ENCODE measurements around the gene PDE6G.

Gene PDE6G

GRCh38 chr17:81693509-81694210 lies 37.3 kb upstream of the PDE6G start:
- no peak overlapping the region for H3K4me3 ChIP-seq (ENCODE audit: low read depth, low read length)
- no peak for DNase-seq (ENCODE audit: low read depth)
- peak; percentile 24 for TF ChIP-seq CTCF (conservative IDR thresholded peaks at IDR 0.05; ENCODE audit: low read depth, low read length)

- H3K4me3 ChIP-seq (ENCODE audit: low read depth, low read length), result no peak overlapping the region
- DNase-seq (ENCODE audit: low read depth), result no peak
- no peak for TF ChIP-seq CTCF (conservative IDR thresholded peaks at IDR 0.05; ENCODE audit: low read depth, low read length)
These were observed 35.3 kb upstream of the PDE6G start for GRCh38 chr17:81691608-81692007.

- H3K4me3 ChIP-seq (ENCODE audit: low read depth, low read length), result no peak overlapping the region
- TF ChIP-seq CTCF (conservative IDR thresholded peaks at IDR 0.05; ENCODE audit: low read depth, low read length), result no peak
- no peak for DNase-seq (ENCODE audit: low read depth)
These were observed 34.9 kb upstream of the PDE6G start for GRCh38 chr17:81691196-81691595.

- H3K4me3 ChIP-seq (ENCODE audit: low read depth, low read length), result no peak overlapping the region
- TF ChIP-seq CTCF (conservative IDR thresholded peaks at IDR 0.05; ENCODE audit: low read depth, low read length), result no peak
- DNase-seq (ENCODE audit: low read depth), result no peak
These were observed 34.2 kb upstream of the PDE6G start for GRCh38 chr17:81690549-81690948.

GRCh38 chr17:81690066-81690465 lies 33.7 kb upstream of the PDE6G start:
- no peak for TF ChIP-seq CTCF (conservative IDR thresholded peaks at IDR 0.05; ENCODE audit: low read depth, low read length)
- no peak overlapping the region for H3K4me3 ChIP-seq (ENCODE audit: low read depth, low read length)
- no peak for DNase-seq (ENCODE audit: low read depth)

- no peak for TF ChIP-seq CTCF (conservative IDR thresholded peaks at IDR 0.05; ENCODE audit: low read depth, low read length)
- no peak overlapping the region for H3K4me3 ChIP-seq (ENCODE audit: low read depth, low read length)
- DNase-seq (ENCODE audit: low read depth), result no peak
These were observed 32.3 kb upstream of the PDE6G start for GRCh38 chr17:81688616-81689015.

Measured in choroid plexus epithelial cell (primary cell).